ENCODE measurements around the gene CD48.

- TF ChIP-seq POLR2A (IDR thresholded peaks at IDR 0.05; ENCODE audit: low read depth, low read length) (no peak), POLR2AphosphoS5 (IDR thresholded peaks at IDR 0.05; ENCODE audit: low read depth, low read length) (no peak)
Observed at GRCh38 chr1:160675641-160676410, 35.8 kb downstream of the CD48 start.
